Measurements from ENCODE around the gene C16orf74. TPM values are rescaled to one million over a fixed set of nuclear protein-coding genes. Genes with fewer than 3 reads are reported as not detected.

The C16orf74 gene
- total RNA-seq, 1 donor, result 8.2 TPM

DNA sequence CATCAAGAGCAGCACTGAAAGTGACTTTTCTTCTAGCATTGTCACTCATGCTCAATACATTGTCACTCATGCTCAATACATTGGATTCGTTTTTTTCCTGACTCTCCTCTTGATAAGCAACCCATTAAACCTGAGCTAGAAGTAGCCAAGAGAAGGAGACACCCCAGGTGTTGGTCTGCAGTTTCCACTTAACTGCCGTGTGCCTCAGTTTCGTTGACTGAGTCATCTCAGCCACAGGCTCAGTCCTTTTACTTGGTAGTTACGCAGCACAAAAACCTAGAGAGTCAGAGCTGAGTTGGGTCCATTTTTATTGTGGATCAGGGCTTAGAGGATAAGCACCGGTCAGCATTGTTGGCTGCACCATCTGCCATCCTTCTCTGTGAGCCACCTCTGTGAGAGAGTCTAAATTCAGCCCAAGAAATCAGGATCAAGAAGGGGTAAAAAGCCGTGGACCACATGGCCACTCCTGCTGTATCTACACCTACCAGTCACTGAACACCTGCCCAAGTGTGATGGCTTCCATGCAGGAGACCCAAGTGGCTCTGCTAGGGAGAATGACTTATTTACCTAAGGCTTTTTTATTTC lies 73.4 kb downstream of the C16orf74 start:
- no peak for DNase-seq (ENCODE audit: low read depth)
- TF ChIP-seq, protein P1, sequence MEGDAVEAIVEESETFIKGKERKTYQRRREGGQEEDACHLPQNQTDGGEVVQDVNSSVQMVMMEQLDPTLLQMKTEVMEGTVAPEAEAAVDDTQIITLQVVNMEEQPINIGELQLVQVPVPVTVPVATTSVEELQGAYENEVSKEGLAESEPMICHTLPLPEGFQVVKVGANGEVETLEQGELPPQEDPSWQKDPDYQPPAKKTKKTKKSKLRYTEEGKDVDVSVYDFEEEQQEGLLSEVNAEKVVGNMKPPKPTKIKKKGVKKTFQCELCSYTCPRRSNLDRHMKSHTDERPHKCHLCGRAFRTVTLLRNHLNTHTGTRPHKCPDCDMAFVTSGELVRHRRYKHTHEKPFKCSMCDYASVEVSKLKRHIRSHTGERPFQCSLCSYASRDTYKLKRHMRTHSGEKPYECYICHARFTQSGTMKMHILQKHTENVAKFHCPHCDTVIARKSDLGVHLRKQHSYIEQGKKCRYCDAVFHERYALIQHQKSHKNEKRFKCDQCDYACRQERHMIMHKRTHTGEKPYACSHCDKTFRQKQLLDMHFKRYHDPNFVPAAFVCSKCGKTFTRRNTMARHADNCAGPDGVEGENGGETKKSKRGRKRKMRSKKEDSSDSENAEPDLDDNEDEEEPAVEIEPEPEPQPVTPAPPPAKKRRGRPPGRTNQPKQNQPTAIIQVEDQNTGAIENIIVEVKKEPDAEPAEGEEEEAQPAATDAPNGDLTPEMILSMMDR (IDR thresholded peaks at IDR 0.05; ENCODE audit: insufficient read depth, low read depth, low read length), result no peak

DNA sequence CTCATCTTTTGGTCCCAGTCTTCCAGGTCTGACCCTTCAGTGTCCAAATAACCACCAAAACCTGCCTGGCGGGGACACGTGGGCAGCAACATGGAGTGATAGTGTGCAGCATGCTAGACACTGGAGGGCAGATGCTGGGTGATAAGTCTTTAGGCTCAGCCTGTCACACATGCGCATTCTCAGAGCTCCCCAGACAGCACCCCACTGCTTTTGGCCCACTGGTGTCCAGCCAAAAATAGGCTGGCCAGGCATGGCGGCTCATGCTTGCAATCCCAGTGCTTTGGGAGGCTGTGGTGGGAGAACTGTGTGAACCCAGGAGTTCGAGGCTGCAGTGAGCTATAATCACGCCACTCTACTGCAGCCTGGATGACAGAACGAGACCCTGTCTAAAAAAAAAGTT lies 74.4 kb downstream of the C16orf74 start:
- DNase-seq (ENCODE audit: low read depth), result no peak
- TF ChIP-seq, protein P1 (IDR thresholded peaks at IDR 0.05; ENCODE audit: insufficient read depth, low read depth, low read length), result no peak
- no peak overlapping the region for H3K4me3 ChIP-seq (ENCODE audit: low read depth, low read length)

More for the DNA sequence above, 73.4 kb downstream of the C16orf74 start:
- no peak overlapping the region for H3K4me3 ChIP-seq (ENCODE audit: low read depth, low read length)

DNA sequence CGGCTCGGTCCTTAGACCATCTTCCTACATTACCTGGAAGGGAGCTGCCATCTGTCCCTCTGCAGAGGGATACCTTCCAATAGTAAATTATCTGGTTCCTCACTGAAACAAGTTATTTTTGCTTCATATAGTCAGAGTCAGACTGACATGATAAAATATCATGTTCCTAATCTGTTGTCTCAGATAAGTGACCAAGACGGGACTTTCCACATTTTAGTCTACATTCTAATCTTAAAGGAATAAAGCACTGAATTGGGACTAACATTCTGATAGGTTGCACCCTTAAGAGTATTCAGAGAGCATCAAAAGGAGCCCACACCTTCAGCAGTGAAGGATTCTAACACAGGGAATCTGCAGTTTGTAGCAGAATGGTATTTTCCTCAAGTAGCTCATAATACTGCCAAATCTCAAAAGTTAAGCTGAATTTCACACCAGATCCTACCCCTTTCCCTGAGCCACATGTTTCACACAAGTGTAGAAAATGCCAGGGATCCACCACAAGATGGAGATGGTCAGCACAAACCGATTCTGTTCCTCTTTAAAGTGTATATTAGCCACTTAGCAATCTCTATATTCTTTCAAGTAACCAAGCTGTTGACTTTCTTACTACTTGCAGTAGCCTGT lies 75.5 kb downstream of the C16orf74 start:
- TF ChIP-seq, protein P1 (IDR thresholded peaks at IDR 0.05; ENCODE audit: insufficient read depth, low read depth, low read length), result peak; percentile 55
- peak; percentile 40 for DNase-seq (ENCODE audit: low read depth)
- no peak overlapping the region for H3K4me3 ChIP-seq (ENCODE audit: low read depth, low read length)

DNA sequence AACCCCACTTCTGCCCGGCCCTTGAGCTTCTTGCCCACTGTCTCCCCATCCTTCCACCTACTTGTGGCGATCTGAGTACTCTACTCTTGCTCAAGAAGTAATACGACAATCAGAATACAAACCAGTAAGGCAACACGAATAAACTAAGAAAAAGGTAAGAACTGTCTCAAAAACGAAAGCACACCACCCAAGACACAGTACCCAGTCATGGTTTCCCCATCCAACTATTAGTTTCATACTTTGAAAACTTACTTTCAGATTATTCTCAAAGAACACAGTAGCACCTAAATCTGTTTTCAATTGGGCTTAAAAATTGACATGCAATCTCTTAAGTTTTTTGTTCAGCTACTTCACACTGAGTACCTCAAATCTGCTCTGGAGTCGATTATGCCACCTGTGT lies 76.1 kb downstream of the C16orf74 start:
- no peak for DNase-seq (ENCODE audit: low read depth)
- TF ChIP-seq, protein P1 (IDR thresholded peaks at IDR 0.05; ENCODE audit: insufficient read depth, low read depth, low read length), result no peak

DNA sequence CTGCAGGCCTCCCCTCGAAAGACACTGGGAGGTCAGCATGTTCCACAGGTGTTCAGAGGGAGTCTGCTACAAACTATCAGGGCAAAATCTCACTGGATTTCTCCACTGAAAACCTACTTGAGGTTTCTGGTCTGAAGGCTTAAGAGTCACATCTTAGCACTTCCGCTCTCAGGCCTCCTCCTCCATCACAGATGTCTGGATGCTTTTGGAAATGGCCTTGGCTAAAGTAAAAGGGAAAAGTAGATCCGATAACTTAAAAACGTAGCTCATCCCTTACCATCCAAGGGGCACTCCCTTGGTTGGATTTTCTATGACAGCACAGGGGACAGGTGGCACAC lies 76.5 kb downstream of the C16orf74 start:
- no peak for DNase-seq (ENCODE audit: low read depth)
- TF ChIP-seq, protein P1 (IDR thresholded peaks at IDR 0.05; ENCODE audit: insufficient read depth, low read depth, low read length), result no peak
- H3K4me3 ChIP-seq (ENCODE audit: low read depth, low read length), result no peak overlapping the region

More for the DNA sequence above, 76.1 kb downstream of the C16orf74 start:
- H3K4me3 ChIP-seq (ENCODE audit: low read depth, low read length), result no peak overlapping the region

DNA sequence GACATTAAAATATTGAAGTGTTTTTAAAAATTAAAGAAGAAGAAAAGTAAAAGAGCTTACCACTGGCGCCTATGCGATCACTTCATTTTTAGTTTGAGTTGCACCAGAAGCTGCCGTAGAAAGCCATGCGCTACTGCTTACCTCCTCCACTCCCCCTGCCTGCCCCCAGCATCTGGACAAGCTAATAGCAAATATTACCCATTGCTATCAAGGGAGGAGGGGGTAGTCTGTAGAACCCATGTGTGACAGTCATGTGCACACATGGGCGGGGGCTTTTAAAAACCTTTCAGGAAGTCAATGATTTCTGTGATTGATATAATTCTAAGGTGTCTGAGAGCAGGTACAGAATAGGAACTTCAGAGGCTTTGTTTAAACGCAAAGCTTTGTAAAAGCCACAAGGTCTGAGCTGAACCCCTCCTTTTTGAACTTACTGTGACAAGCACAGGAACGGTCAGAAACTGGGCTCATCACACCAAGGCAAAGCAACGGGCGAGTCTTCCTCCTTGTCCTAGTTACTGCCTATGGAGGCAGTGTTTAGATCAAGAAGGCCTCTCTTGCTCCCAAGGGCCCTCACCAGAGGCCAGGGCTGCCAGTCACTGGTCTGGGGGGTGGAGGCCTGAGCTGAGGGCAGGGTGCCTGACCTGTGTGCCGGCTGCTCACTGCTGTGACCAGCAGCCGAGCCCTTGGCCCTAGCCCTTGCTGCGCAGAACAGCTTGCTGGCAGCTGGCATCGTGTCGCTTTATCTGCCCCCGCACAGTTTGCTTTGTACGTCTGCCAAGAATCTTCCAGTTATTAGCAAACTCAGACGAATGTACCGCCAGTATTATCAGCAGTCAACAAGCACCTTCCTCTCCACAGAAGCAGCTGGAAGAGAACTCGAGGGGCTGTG lies 77.1 kb downstream of the C16orf74 start:
- TF ChIP-seq, protein P1 (IDR thresholded peaks at IDR 0.05; ENCODE audit: insufficient read depth, low read depth, low read length), result no peak
- no peak overlapping the region for H3K4me3 ChIP-seq (ENCODE audit: low read depth, low read length)
- peak; percentile 70 for DNase-seq (ENCODE audit: low read depth)

Measured in fibroblast of villous mesenchyme (primary cell).